DOHH2 (cell line): ENCODE measurements around the gene AAMP.

Experiments
- H3F3A ChIP-seq: fragments of 200-600 bp; sonication (generic), shearing (Covaris generic); 2 replicates; pipeline ENCODE4 v1.6.0; 2016; ENCODE audit warnings: antibody characterized with exemption, mild to moderate bottlenecking; ENCODE audit not compliant: control insufficient read depth, insufficient read depth
- H3K27ac ChIP-seq: fragments of 200-600 bp; sonication (generic); 2 replicates; pipeline ENCODE4 v1.5.1; 2014; ENCODE audit warnings: low read depth, mild to moderate bottlenecking, low read length, moderate library complexity
- H3K27me3 ChIP-seq: fragments of 200-600 bp; sonication (generic); 2 replicates; pipeline ENCODE4 v1.6.1; 2014; ENCODE audit warnings: mild to moderate bottlenecking, low read length, mixed read lengths; ENCODE audit not compliant: control insufficient read depth
- H3K36me3 ChIP-seq: fragments of 200-600 bp; sonication (generic); 2 replicates; pipeline ENCODE4 v1.6.1; 2014; ENCODE audit warnings: mild to moderate bottlenecking, low read length, moderate library complexity, mixed read lengths; ENCODE audit not compliant: control insufficient read depth
- H3K4me1 ChIP-seq: fragments of 200-600 bp; sonication (generic); 2 replicates; pipeline ENCODE4 v1.6.1; 2014; ENCODE audit warnings: mild to moderate bottlenecking, low read length, mixed read lengths; ENCODE audit not compliant: control insufficient read depth
- H3K4me2 ChIP-seq: fragments of 200-600 bp; sonication (generic); 2 replicates; pipeline ENCODE4 v1.6.0; 2014; ENCODE audit warnings: mild to moderate bottlenecking, low read length, moderate library complexity
- H3K4me3 ChIP-seq: fragments of 200-600 bp; sonication (generic); 2 replicates; pipeline ENCODE4 v1.5.1; 2014; ENCODE audit warnings: mild to moderate bottlenecking, low read length, mixed read lengths
- H3K79me2 ChIP-seq: fragments of 200-600 bp; sonication (generic); 2 replicates; pipeline ENCODE4 v1.6.1; 2014; ENCODE audit warnings: mild to moderate bottlenecking, low read length, mixed read lengths; ENCODE audit not compliant: control insufficient read depth
- H3K9me2 ChIP-seq: fragments of 200-600 bp; sonication (generic); replicated peaks from 2 replicates; pipeline ENCODE4 v1.6.1; 2014; ENCODE audit warnings: mild to moderate bottlenecking, low read length, mixed read lengths; ENCODE audit not compliant: control insufficient read depth
- H3K9me3 ChIP-seq: fragments of 200-600 bp; sonication (generic); 2 replicates; pipeline ENCODE4 v1.6.1; 2014; ENCODE audit warnings: antibody characterized with exemption, low read length, mixed read lengths; ENCODE audit not compliant: control insufficient read depth, insufficient read depth
- H4K20me1 ChIP-seq: fragments of 200-600 bp; sonication (generic); 2 replicates; pipeline ENCODE4 v1.6.0; 2014; ENCODE audit warnings: low read depth, mild to moderate bottlenecking, antibody characterized with exemption, low read length, moderate library complexity; ENCODE audit not compliant: control insufficient read depth, insufficient read depth
- CTCF ChIP-seq: fragments of 200-600 bp; sonication (generic); IDR thresholded peaks from one replicate; pipeline ENCODE4 v1.5.1; 2014; ENCODE audit warnings: antibody characterized with exemption, mild to moderate bottlenecking, low read depth, low read length; ENCODE audit not compliant: poor library complexity, severe bottlenecking
- EZH2phosphoT487 ChIP-seq: fragments of 200-600 bp; sonication (generic); IDR thresholded peaks from 2 replicates; pipeline ENCODE4 v1.6.1; 2017; ENCODE audit warnings: borderline replicate concordance, mild to moderate bottlenecking, antibody characterized with exemption, low read length, moderate library complexity, mixed read lengths

AAMP gene

GRCh38 chr2:218278531-218279360, 8.8 kb upstream of the AAMP start:
- H3K36me3 ChIP-seq = peaks cover 45% of the 10 kb centered on the region
- no peaks in the 10 kb centered on the region for H3F3A ChIP-seq
- H3K27ac ChIP-seq = no peak overlapping the region
- H4K20me1 ChIP-seq = no peaks in the 10 kb centered on the region
- H3K4me1 ChIP-seq = no peaks in the 10 kb centered on the region
- no peak overlapping the region for H3K4me3 ChIP-seq
- H3K79me2 ChIP-seq = no peaks in the 10 kb centered on the region; the same call in 1 of the 2 replicates
- H3K9me2 ChIP-seq = no peaks in the 10 kb centered on the region
- H3K27me3 ChIP-seq = no peaks in the 10 kb centered on the region
- TF ChIP-seq CTCF (no peak), EZH2phosphoT487 (no peak)
- no peak overlapping the region for H3K4me2 ChIP-seq
- H3K9me3 ChIP-seq = no peaks in the 10 kb centered on the region

- H3F3A ChIP-seq = no peaks in the 10 kb centered on the region
- H3K9me3 ChIP-seq = no peaks in the 10 kb centered on the region
- H3K9me2 ChIP-seq = no peaks in the 10 kb centered on the region
- H3K4me3 ChIP-seq = no peak overlapping the region
- H3K4me1 ChIP-seq = peaks cover 3% of the 10 kb centered on the region
- no peak overlapping the region for H3K27ac ChIP-seq
- H3K4me2 ChIP-seq = no peak overlapping the region
- H3K36me3 ChIP-seq = peaks cover 49% of the 10 kb centered on the region
- no peak for TF ChIP-seq CTCF
- no peak for TF ChIP-seq EZH2phosphoT487
- no peaks in the 10 kb centered on the region; the same call in 1 of the 2 replicates for H3K79me2 ChIP-seq
- H3K27me3 ChIP-seq = no peaks in the 10 kb centered on the region
- H4K20me1 ChIP-seq = no peaks in the 10 kb centered on the region
Measured at GRCh38 chr2:218277921-218278320, 8.0 kb upstream of the AAMP start.

GRCh38 chr2:218276986-218277755, 7.2 kb upstream of the AAMP start:
- H3K9me2 ChIP-seq = no peaks in the 10 kb centered on the region
- H3K4me1 ChIP-seq = peaks cover 10% of the 10 kb centered on the region
- peaks cover 4% of the 10 kb centered on the region for H3K79me2 ChIP-seq
- no peaks in the 10 kb centered on the region for H4K20me1 ChIP-seq
- no peak overlapping the region for H3K4me3 ChIP-seq
- H3K36me3 ChIP-seq = peaks cover 55% of the 10 kb centered on the region
- no peaks in the 10 kb centered on the region for H3K9me3 ChIP-seq
- no peaks in the 10 kb centered on the region for H3K27me3 ChIP-seq
- no peaks in the 10 kb centered on the region for H3F3A ChIP-seq
- H3K27ac ChIP-seq = no peak overlapping the region
- H3K4me2 ChIP-seq = no peak overlapping the region
- TF ChIP-seq EZH2phosphoT487 (no peak), CTCF (no peak)
